Fibroblast of upper back skin (primary cell): ENCODE results near the gene TUBA8.
"Not testable (repeated sequence)": the region's sequence is repeated elsewhere in the genome, so short reads cannot be mapped to it uniquely, and the experiment has no call there.

Experiments used
- DNase-seq: peaks from one replicate; pipeline ENCODE4 v3.0.0-alpha.2; 2013

Gene TUBA8

GRCh38 chr22:18077639-18078328 is 32.8 kb upstream of the TUBA8 start, which contains the start of gene PEX26:
PEX26 (plus strand) TSS chr22:18077990; CDS start chr22:18078377, 387 bp downstream.
- peak; percentile 93 for DNase-seq

GRCh38 chr22:18078329-18079041 is 32.1 kb upstream of the TUBA8 start:
- peak; percentile 11 for DNase-seq

- DNase-seq = no peak
These were observed 30.8 kb upstream of the TUBA8 start for GRCh38 chr22:18079706-18080233.

- DNase-seq = no peak
These were observed 29.2 kb upstream of the TUBA8 start for GRCh38 chr22:18081416-18081815.

GRCh38 chr22:18082467-18082866 is 28.1 kb upstream of the TUBA8 start:
- DNase-seq = no peak

- DNase-seq = no peak
These were observed 27.2 kb upstream of the TUBA8 start for GRCh38 chr22:18083406-18083805.

GRCh38 chr22:18085188-18085587 is 25.4 kb upstream of the TUBA8 start:
- no peak for DNase-seq

- no peak for DNase-seq
These were observed 23.2 kb upstream of the TUBA8 start for GRCh38 chr22:18087350-18087855.

- DNase-seq = no peak
These were observed 21.6 kb upstream of the TUBA8 start for GRCh38 chr22:18088825-18089568.

- no peak for DNase-seq
These were observed 20.3 kb upstream of the TUBA8 start for GRCh38 chr22:18090286-18090685.

- DNase-seq = no peak
These were observed 19.1 kb upstream of the TUBA8 start for GRCh38 chr22:18091478-18091877.

GRCh38 chr22:18091916-18092526 is 18.6 kb upstream of the TUBA8 start:
- DNase-seq = peak; percentile 27

- DNase-seq = no peak
These were observed 16.9 kb upstream of the TUBA8 start for GRCh38 chr22:18093661-18094060.

GRCh38 chr22:18095101-18095805 is 15.4 kb upstream of the TUBA8 start:
- no peak for DNase-seq

GRCh38 chr22:18096823-18097222 is 13.8 kb upstream of the TUBA8 start:
- DNase-seq = no peak

GRCh38 chr22:18100781-18101180 is 9.8 kb upstream of the TUBA8 start:
- no peak for DNase-seq

- DNase-seq = no peak
These were observed 9.1 kb upstream of the TUBA8 start for GRCh38 chr22:18101536-18101935.

GRCh38 chr22:18103527-18104269 is 6.9 kb upstream of the TUBA8 start:
- no peak for DNase-seq

GRCh38 chr22:18104566-18104965 is 6.0 kb upstream of the TUBA8 start:
- DNase-seq = peak; percentile 39

- not testable (repeated sequence) for DNase-seq
These were observed 4.6 kb upstream of the TUBA8 start for GRCh38 chr22:18105981-18106380.
